ENCODE data around the gene TNFRSF6B. TPM values are rescaled to one million over a fixed set of nuclear protein-coding genes. Genes with fewer than 3 reads are reported as not detected.
"Not testable (repeated sequence)": the region's sequence is repeated elsewhere in the genome, so short reads cannot be mapped to it uniquely, and the experiment has no call there.

TNFRSF6B gene
- total and polyA plus RNA-seq, 5 donors, result 0.23 to 2.7 (median 1.2) TPM; not detected in 1

- Histone ChIP-seq H3K9me3 (ENCODE audit: control insufficient read depth, low read length) (no peaks in the 10 kb centered on the region), H3K4me1 (ENCODE audit: control insufficient read depth, insufficient read depth, low read length) (peaks cover 6% of the 10 kb centered on the region), H3K4me3 (ENCODE audit: low read length) (no peak overlapping the region), H3K27ac (ENCODE audit: low read length) (no peak overlapping the region), H3K27me3 (ENCODE audit: control insufficient read depth, insufficient read depth) (no peaks in the 10 kb centered on the region)
- peak in 1 of 3 donors; percentile 31 for DNase-seq
- 93% methylated on average over 9 of the region's 9 CpGs for WGBS
- no peak for ATAC-seq
- intact Hi-C loops (cut with DNase I), result no loop called here
These were observed 33.7 kb upstream of the TNFRSF6B start for GRCh38 chr20:63662813-63663189.

GRCh38 chr20:63663332-63664066, 33.0 kb upstream of the TNFRSF6B start:
- Histone ChIP-seq H3K4me1 (ENCODE audit: control insufficient read depth, insufficient read depth, low read length) (peaks cover 6% of the 10 kb centered on the region), H3K27ac (ENCODE audit: low read length) (no peak overlapping the region), H3K27me3 (ENCODE audit: control insufficient read depth, insufficient read depth) (no peaks in the 10 kb centered on the region), H3K4me3 (ENCODE audit: low read length) (no peak overlapping the region), H3K9me3 (ENCODE audit: control insufficient read depth, low read length) (no peaks in the 10 kb centered on the region)
- no peak for DNase-seq
- 91% methylated on average over 26 of the region's 26 CpGs for WGBS
- ATAC-seq, result no peak
- intact Hi-C loops (cut with DNase I), result no loop called here

- Histone ChIP-seq H3K9me3 (ENCODE audit: control insufficient read depth, low read length) (no peaks in the 10 kb centered on the region), H3K4me1 (ENCODE audit: control insufficient read depth, insufficient read depth, low read length) (peaks cover 2% of the 10 kb centered on the region), H3K4me3 (ENCODE audit: low read length) (no peak overlapping the region), H3K27ac (ENCODE audit: low read length) (no peak overlapping the region), H3K27me3 (ENCODE audit: control insufficient read depth, insufficient read depth) (no peaks in the 10 kb centered on the region)
- DNase-seq (peak in 1 of 3 donors; percentile 41), ATAC-seq (no peak)
- WGBS, result 90% methylated on average over 22 of the region's 22 CpGs
- intact Hi-C loops (cut with DNase I), result no loop called here
These were observed 32.2 kb upstream of the TNFRSF6B start for GRCh38 chr20:63664143-63664851.

GRCh38 chr20:63664861-63665594, 31.4 kb upstream of the TNFRSF6B start:
- Histone ChIP-seq H3K4me1 (ENCODE audit: control insufficient read depth, insufficient read depth, low read length) (no peaks in the 10 kb centered on the region), H3K9me3 (ENCODE audit: control insufficient read depth, low read length) (no peaks in the 10 kb centered on the region), H3K4me3 (ENCODE audit: low read length) (no peak overlapping the region), H3K27me3 (ENCODE audit: control insufficient read depth, insufficient read depth) (no peaks in the 10 kb centered on the region), H3K27ac (ENCODE audit: low read length) (no peak overlapping the region)
- intact Hi-C loops (cut with DNase I), result no loop called here
- WGBS, result 73% methylated on average over 18 of the region's 18 CpGs
- ATAC-seq (peak in 1 of 2 donors; percentile 6), DNase-seq (peak in 1 of 3 donors; percentile 65)

GRCh38 chr20:63665708-63666107, 30.7 kb upstream of the TNFRSF6B start:
- H3K4me1 ChIP-seq (ENCODE audit: control insufficient read depth, insufficient read depth, low read length), result no peaks in the 10 kb centered on the region
- H3K27ac ChIP-seq (ENCODE audit: low read length), result no peak overlapping the region
- WGBS, result 94% methylated on average over 14 of the region's 14 CpGs
- intact Hi-C loops (cut with DNase I), result no loop called here
- DNase-seq, result peak in 1 of 3 donors; percentile 29
- ATAC-seq, result no peak
- no peak overlapping the region for H3K4me3 ChIP-seq (ENCODE audit: low read length)
- no peaks in the 10 kb centered on the region for H3K9me3 ChIP-seq (ENCODE audit: control insufficient read depth, low read length)
- H3K27me3 ChIP-seq (ENCODE audit: control insufficient read depth, insufficient read depth), result no peaks in the 10 kb centered on the region

GRCh38 chr20:63667858-63668257, 28.6 kb upstream of the TNFRSF6B start:
- intact Hi-C loops (cut with DNase I), result no loop called here
- Histone ChIP-seq H3K4me3 (ENCODE audit: low read length) (no peak overlapping the region), H3K27me3 (ENCODE audit: control insufficient read depth, insufficient read depth) (no peaks in the 10 kb centered on the region), H3K4me1 (ENCODE audit: control insufficient read depth, insufficient read depth, low read length) (no peaks in the 10 kb centered on the region), H3K9me3 (ENCODE audit: control insufficient read depth, low read length) (no peaks in the 10 kb centered on the region), H3K27ac (ENCODE audit: low read length) (no peak overlapping the region)
- WGBS, result 92% methylated on average over 16 of the region's 16 CpGs
- no peak for ATAC-seq
- peak in 1 of 3 donors; percentile 36 for DNase-seq

- Histone ChIP-seq H3K27ac (ENCODE audit: low read length) (no peak overlapping the region), H3K4me1 (ENCODE audit: control insufficient read depth, insufficient read depth, low read length) (no peaks in the 10 kb centered on the region), H3K9me3 (ENCODE audit: control insufficient read depth, low read length) (no peaks in the 10 kb centered on the region), H3K27me3 (ENCODE audit: control insufficient read depth, insufficient read depth) (no peaks in the 10 kb centered on the region), H3K4me3 (ENCODE audit: low read length) (no peak overlapping the region)
- peak in 1 of 3 donors; percentile 27 for DNase-seq
- no peak for ATAC-seq
- WGBS, result 96% methylated on average over 11 of the region's 11 CpGs
- intact Hi-C loops (cut with DNase I), result no loop called here
These were observed 28.1 kb upstream of the TNFRSF6B start for GRCh38 chr20:63668351-63668750.

GRCh38 chr20:63671695-63672094, 24.8 kb upstream of the TNFRSF6B start:
- intact Hi-C loops (cut with DNase I); H3K27me3 ChIP-seq (ENCODE audit: control insufficient read depth, insufficient read depth); DNase-seq; H3K9me3 ChIP-seq (ENCODE audit: control insufficient read depth, low read length); H3K4me1 ChIP-seq (ENCODE audit: control insufficient read depth, insufficient read depth, low read length); H3K4me3 ChIP-seq (ENCODE audit: low read length); ATAC-seq; H3K27ac ChIP-seq (ENCODE audit: low read length): not testable (repeated sequence)
- 95% methylated on average over 12 of the region's 12 CpGs for WGBS

GRCh38 chr20:63672666-63673065, 23.8 kb upstream of the TNFRSF6B start:
- Histone ChIP-seq H3K9me3 (ENCODE audit: control insufficient read depth, low read length) (no peaks in the 10 kb centered on the region), H3K4me1 (ENCODE audit: control insufficient read depth, insufficient read depth, low read length) (no peaks in the 10 kb centered on the region), H3K4me3 (ENCODE audit: low read length) (no peak overlapping the region), H3K27ac (ENCODE audit: low read length) (no peak overlapping the region), H3K27me3 (ENCODE audit: control insufficient read depth, insufficient read depth) (no peaks in the 10 kb centered on the region)
- intact Hi-C loops (cut with DNase I), result no loop called here
- WGBS, result 94% methylated on average over 10 of the region's 10 CpGs
- peak; percentile 6 to 17 for ATAC-seq
- DNase-seq, result no peak

GRCh38 chr20:63673951-63674350, 22.5 kb upstream of the TNFRSF6B start:
- no peaks in the 10 kb centered on the region for H3K4me1 ChIP-seq (ENCODE audit: control insufficient read depth, insufficient read depth, low read length)
- no peak overlapping the region for H3K4me3 ChIP-seq (ENCODE audit: low read length)
- peak; percentile 9 to 36 for ATAC-seq
- H3K27ac ChIP-seq (ENCODE audit: low read length), result no peak overlapping the region
- no peaks in the 10 kb centered on the region for H3K27me3 ChIP-seq (ENCODE audit: control insufficient read depth, insufficient read depth)
- H3K9me3 ChIP-seq (ENCODE audit: control insufficient read depth, low read length), result no peaks in the 10 kb centered on the region
- peak in 1 of 3 donors; percentile 45 for DNase-seq
- 97% methylated on average over 14 of the region's 14 CpGs for WGBS
- intact Hi-C loops (cut with DNase I), result no loop called here

Data from right cardiac atrium (tissue), 5 donors.